Fibroblast of the aortic adventitia (primary cell): ENCODE results near the gene ATP9B. TPM values are rescaled to one million over a fixed set of nuclear protein-coding genes. Genes with fewer than 3 reads are reported as not detected.
A peak's percentile ranks its signal among the peaks of the same experiment; 100 is the strongest.

Experiments
- DNase-seq: peaks from one replicate; pipeline ENCODE4 v3.0.0-alpha.2; 2010; ENCODE audit warnings: low read depth
- H3K4me3 ChIP-seq: 2 replicates; pipeline ENCODE4 v1.5.1; 2011; ENCODE audit warnings: low read depth, mild to moderate bottlenecking, control low read depth, low read length, moderate library complexity
- CTCF ChIP-seq: IDR thresholded peaks from 2 replicates; pipeline ENCODE4 v1.5.1; 2011; ENCODE audit warnings: mild to moderate bottlenecking, low read length, control low read depth, inconsistent platforms; ENCODE audit not compliant: insufficient read depth
- total RNA-seq: library from RNA; depleted of rRNA; stranded (reverse); fragments of >200 nt; gene quantifications from 2 replicates; pipeline ENCODE4 v1.2.3, GENCODE V29; 2012; ENCODE audit warnings: low replicate concordance

The ATP9B gene
- total RNA-seq, 1 donor, result 22.0 TPM

- TF ChIP-seq CTCF, result no peak
- no peak overlapping the region for H3K4me3 ChIP-seq
- DNase-seq, result no peak
Observed at GRCh38 chr18:79377187-79377891, 308.1 kb downstream of the ATP9B start.

GRCh38 chr18:79378536-79379250 lies 309.5 kb downstream of the ATP9B start:
- DNase-seq, result peak; percentile 68
- peak; percentile 97 for TF ChIP-seq CTCF
- H3K4me3 ChIP-seq, result no peak overlapping the region

GRCh38 chr18:79379251-79379905 lies 310.2 kb downstream of the ATP9B start:
- H3K4me3 ChIP-seq, result no peak overlapping the region
- no peak for TF ChIP-seq CTCF
- DNase-seq, result no peak

- no peak overlapping the region for H3K4me3 ChIP-seq
- DNase-seq, result no peak
Observed at GRCh38 chr18:79379931-79380815, 311.0 kb downstream of the ATP9B start.

GRCh38 chr18:79380816-79381806 lies 311.9 kb downstream of the ATP9B start:
- peak; percentile 89 for TF ChIP-seq CTCF
- H3K4me3 ChIP-seq, result no peak overlapping the region
- DNase-seq, result peak; percentile 53

More at GRCh38 chr18:79379931-79380815, 311.0 kb downstream of the ATP9B start:
- TF ChIP-seq CTCF, result no peak
